Testis (tissue), 3 donors: ENCODE results near the gene CLEC18B. TPM values are rescaled to one million over a fixed set of nuclear protein-coding genes. Genes with fewer than 3 reads are reported as not detected.
"Not testable (repeated sequence)": the region's sequence is repeated elsewhere in the genome, so short reads cannot be mapped to it uniquely, and the experiment has no call there.

Experiments used
- DNase-seq: peaks from one replicate; pipeline ENCODE4 v3.0.0-alpha.2; 2019
- H3K27ac ChIP-seq, 2 donors: fragments of 200-600 bp; sonication (generic); one replicate each; pipeline ENCODE4 v1.5.1; 2019
- H3K27me3 ChIP-seq: fragments of 200-600 bp; sonication (generic); one replicate; pipeline ENCODE4 v1.5.1; 2019
- H3K36me3 ChIP-seq: fragments of 200-600 bp; sonication (generic); one replicate; pipeline ENCODE4 v1.5.1; 2017; ENCODE audit warnings: low read depth; ENCODE audit errors: missing control alignments
- H3K4me1 ChIP-seq: fragments of 200-600 bp; sonication (generic); one replicate; pipeline ENCODE4 v1.5.1; 2019
- H3K4me3 ChIP-seq, 2 donors: fragments of 200-600 bp; sonication (generic); one replicate each; pipeline ENCODE4 v1.5.1; 2017 to 2019
- H3K9me3 ChIP-seq: fragments of 200-600 bp; sonication (generic); one replicate; pipeline ENCODE4 v1.5.1; 2017
- WGBS, 2 donors: methylation state at CpG; one replicate each; pipeline ENCODE4 v1.1.5; 2018; 5-methylcytosine and 5-hydroxymethylcytosine counted together
- intact Hi-C: fragments of 100-400 bp; cut with DNase I; formaldehyde crosslinking; loops from one replicate; pipeline ENCODE4 v1.15.1; 2023; ENCODE audit warnings: low total_unique reads
- polyA plus RNA-seq: library from polyadenylated mRNA; stranded (reverse); fragments of 350-450 nt; fragmentation: Illumina TruSeq; extraction: RNeasy Lipid Tissue Mini Kit (QIAGEN cat#74804); gene quantifications from one replicate; pipeline ENCODE4 v1.2.3, GENCODE V29; 2014; ENCODE audit warnings: low read depth, low replicate concordance; ENCODE audit not compliant: insufficient read depth
- total RNA-seq, 2 donors: library from RNA; depleted of rRNA; stranded (reverse); fragments of >200 nt; gene quantifications; one replicate each; pipeline ENCODE4 v1.2.3, GENCODE V29; 2016

Gene CLEC18B
- total and polyA plus RNA-seq, 3 donors from 2014 or later = 13.7 to 42.8 (median 16.4) TPM

GRCh38 chr16:74404148-74404933, 16.9 kb downstream of the CLEC18B start:
- H3K9me3 ChIP-seq, H3K4me1 ChIP-seq, H3K36me3 ChIP-seq, H3K4me3 ChIP-seq, H3K27me3 ChIP-seq, H3K27ac ChIP-seq, intact Hi-C loops, DNase-seq: not testable (repeated sequence)
- WGBS, 2 donors = 80 to 92% methylated on average over 5 to 9 of the region's 14 CpGs

- H3K27me3 ChIP-seq, H3K4me3 ChIP-seq, DNase-seq, intact Hi-C loops, H3K27ac ChIP-seq, H3K9me3 ChIP-seq, H3K36me3 ChIP-seq: not testable (repeated sequence)
- H3K4me1 ChIP-seq = peaks cover 30% of the 10 kb centered on the region
- 95 to 98% methylated on average over 3 of the region's 4 CpGs for WGBS, 2 donors
These were observed 21.0 kb downstream of the CLEC18B start for GRCh38 chr16:74400238-74400637.

GRCh38 chr16:74398212-74398895, 22.9 kb downstream of the CLEC18B start:
- Histone ChIP-seq H3K27ac (peak overlapping the region; percentile 42 to 59), H3K4me1 (peaks cover 30% of the 10 kb centered on the region)
- H3K4me3 ChIP-seq, H3K27me3 ChIP-seq, intact Hi-C loops, H3K9me3 ChIP-seq, H3K36me3 ChIP-seq: not testable (repeated sequence)
- WGBS, 2 donors = 51 to 54% methylated on average over 7 to 13 of the region's 15 CpGs
- peak; percentile 65 for DNase-seq

- 31 to 40% methylated on average over 7 of the region's 7 CpGs for WGBS, 2 donors
- H3K4me1 ChIP-seq = peaks cover 30% of the 10 kb centered on the region
These were observed 24.7 kb downstream of the CLEC18B start for GRCh38 chr16:74396521-74397017.

GRCh38 chr16:74394604-74395003, 26.7 kb downstream of the CLEC18B start:
- H3K9me3 ChIP-seq, H3K27me3 ChIP-seq, H3K27ac ChIP-seq, H3K4me3 ChIP-seq, intact Hi-C loops, DNase-seq, H3K36me3 ChIP-seq: not testable (repeated sequence)
- H3K4me1 ChIP-seq = peaks cover 30% of the 10 kb centered on the region
- 69 to 82% methylated on average over 4 of the region's 5 CpGs for WGBS, 2 donors

More at GRCh38 chr16:74396521-74397017, 24.7 kb downstream of the CLEC18B start:
- H3K9me3 ChIP-seq, intact Hi-C loops, H3K36me3 ChIP-seq, H3K4me3 ChIP-seq, H3K27me3 ChIP-seq: not testable (repeated sequence)
- peak overlapping the region; percentile 11 to 64 for H3K27ac ChIP-seq
- DNase-seq = peak; percentile 81

GRCh38 chr16:74394131-74394530, 27.1 kb downstream of the CLEC18B start:
- H3K4me1 ChIP-seq = peaks cover 30% of the 10 kb centered on the region
- H3K4me3 ChIP-seq, DNase-seq, intact Hi-C loops, H3K9me3 ChIP-seq, H3K27ac ChIP-seq, H3K36me3 ChIP-seq, H3K27me3 ChIP-seq: not testable (repeated sequence)
- WGBS, 2 donors = 87 to 97% methylated on average over 9 of the region's 9 CpGs

- intact Hi-C loops, H3K9me3 ChIP-seq, DNase-seq, H3K27ac ChIP-seq, H3K36me3 ChIP-seq, H3K27me3 ChIP-seq, H3K4me3 ChIP-seq: not testable (repeated sequence)
- WGBS, 2 donors = 76 to 87% methylated on average over 8 to 10 of the region's 13 CpGs
- peaks cover 11% of the 10 kb centered on the region for H3K4me1 ChIP-seq
These were observed 29.7 kb downstream of the CLEC18B start for GRCh38 chr16:74391454-74392050.

- H3K27ac ChIP-seq, intact Hi-C loops, H3K36me3 ChIP-seq, H3K4me3 ChIP-seq, H3K27me3 ChIP-seq, DNase-seq, H3K9me3 ChIP-seq, H3K4me1 ChIP-seq: not testable (repeated sequence)
- WGBS, 2 donors = 59% methylated on average over 3 of the region's 6 CpGs; no CpG with 5 or more reads in 1 of the 2 donors
These were observed 38.8 kb downstream of the CLEC18B start for GRCh38 chr16:74382339-74383034.

GRCh38 chr16:74373847-74374184, 47.5 kb downstream of the CLEC18B start:
- H3K36me3 ChIP-seq, intact Hi-C loops: not testable (repeated sequence)
- WGBS, 2 donors = 88 to 93% methylated on average over 9 of the region's 9 CpGs

More at GRCh38 chr16:74373847-74374184, 47.5 kb downstream of the CLEC18B start:
- not testable (repeated sequence) for H3K9me3 ChIP-seq, H3K4me3 ChIP-seq, H3K27me3 ChIP-seq, H3K27ac ChIP-seq, DNase-seq, H3K4me1 ChIP-seq
